ENCODE data around the gene KCNH5.

The KCNH5 gene

DNA sequence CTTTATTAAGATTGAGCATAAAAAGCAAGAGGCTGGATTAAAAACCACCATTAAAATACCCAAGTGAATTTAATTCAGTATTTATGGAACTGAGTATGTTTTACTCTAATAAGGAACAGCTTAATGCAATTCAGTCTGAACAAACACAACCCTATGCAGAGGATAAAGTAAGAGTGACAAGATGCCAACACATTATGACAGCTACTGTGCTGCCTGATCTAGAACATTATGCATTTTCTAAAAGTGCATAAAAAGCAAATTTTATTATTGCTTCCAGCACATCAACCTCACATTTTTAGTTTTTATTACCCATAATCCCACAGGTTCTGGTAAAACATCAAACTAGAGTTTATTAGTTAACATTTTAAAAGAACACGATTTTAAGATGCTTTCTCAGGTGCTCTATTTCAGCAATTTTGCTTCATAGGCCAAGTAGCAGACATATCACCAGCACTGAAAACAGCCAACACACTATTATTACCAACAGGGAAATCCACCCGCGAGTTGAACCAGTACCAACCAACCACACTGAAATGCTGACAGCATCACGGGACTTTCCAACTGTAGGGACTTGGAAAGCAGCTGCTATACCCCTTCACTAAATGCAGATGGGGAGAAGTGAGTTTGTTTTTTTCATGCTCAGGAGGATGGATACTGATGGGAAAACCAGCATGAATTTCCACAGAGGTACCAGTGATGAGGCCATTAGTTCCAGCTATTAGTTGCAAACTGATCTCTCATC, 372.1 kb downstream of the KCNH5 start:
- Histone ChIP-seq H3K9me3 (ENCODE audit: low read length) (no peaks in the 10 kb centered on the region), H3K4me1 (ENCODE audit: insufficient read depth, low read length) (no peaks in the 10 kb centered on the region), H3K36me3 (ENCODE audit: insufficient read depth, low read length) (no peaks in the 10 kb centered on the region), H3K4me3 (ENCODE audit: low read depth in 1 of 2, low read length in 2 of 2) (no peak overlapping the region), H3K27me3 (ENCODE audit: control insufficient read depth in 1 of 2, insufficient read depth in 2 of 2, low read length in 2 of 2) (no peaks in the 10 kb centered on the region), H3K27ac (ENCODE audit: low read depth, low read length) (no peak overlapping the region), H3K9ac (ENCODE audit: low read length) (no peak overlapping the region)

DNA sequence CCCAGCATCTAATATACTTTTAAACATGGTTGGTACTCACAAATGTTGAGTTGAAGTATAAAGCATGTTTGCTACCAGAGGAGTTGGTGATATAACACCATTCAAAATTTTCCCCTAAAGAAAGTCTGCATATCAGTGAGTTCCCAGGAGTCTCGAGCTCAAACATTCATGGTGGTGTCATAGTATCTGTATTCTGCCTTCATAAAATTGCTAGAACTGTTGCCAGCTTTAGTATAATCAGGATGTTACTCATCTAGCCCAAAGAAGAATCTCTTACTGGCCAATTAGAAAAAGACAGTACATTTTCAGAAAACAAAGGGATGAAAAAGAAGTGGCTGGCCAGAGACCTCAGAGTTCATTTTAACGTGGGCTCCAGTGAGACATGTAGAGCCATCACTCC, 374.7 kb downstream of the KCNH5 start:
- H3K4me3 ChIP-seq (ENCODE audit: low read depth in 1 of 2, low read length in 2 of 2): no peak overlapping the region
- no peaks in the 10 kb centered on the region for H3K27me3 ChIP-seq (ENCODE audit: control insufficient read depth in 1 of 2, insufficient read depth in 2 of 2, low read length in 2 of 2)
- H3K36me3 ChIP-seq (ENCODE audit: insufficient read depth, low read length): no peaks in the 10 kb centered on the region
- no peak overlapping the region for H3K9ac ChIP-seq (ENCODE audit: low read length)
- no peak overlapping the region for H3K27ac ChIP-seq (ENCODE audit: low read depth, low read length)
- H3K4me1 ChIP-seq (ENCODE audit: insufficient read depth, low read length): no peaks in the 10 kb centered on the region
- H3K9me3 ChIP-seq (ENCODE audit: low read length): no peaks in the 10 kb centered on the region

DNA sequence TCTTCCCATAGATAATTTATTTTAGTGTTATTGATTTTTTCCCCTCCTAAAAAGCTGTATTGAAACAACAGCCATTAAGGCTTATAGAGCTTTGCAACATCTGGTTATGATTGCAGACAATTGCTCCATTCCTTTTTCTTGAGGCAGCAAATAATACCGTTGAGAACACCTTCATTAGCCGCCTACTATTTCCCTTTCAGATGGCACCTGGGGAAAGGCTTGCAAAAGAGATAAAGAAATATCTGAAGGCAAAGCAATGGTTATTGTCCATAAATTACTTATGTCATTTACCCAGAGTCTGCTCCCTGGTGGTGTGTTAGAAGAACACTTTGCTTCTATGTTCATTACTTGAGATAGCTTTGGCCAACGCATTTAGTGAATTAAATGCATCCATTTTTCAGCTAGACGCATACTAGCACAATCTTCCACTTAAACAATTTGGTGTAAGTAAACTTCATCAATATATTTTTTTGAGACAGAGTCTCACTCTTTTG, 377.8 kb downstream of the KCNH5 start:
- Histone ChIP-seq H3K36me3 (ENCODE audit: insufficient read depth, low read length) (no peaks in the 10 kb centered on the region), H3K4me3 (ENCODE audit: low read depth in 1 of 2, low read length in 2 of 2) (no peak overlapping the region), H3K9me3 (ENCODE audit: low read length) (no peaks in the 10 kb centered on the region), H3K27ac (ENCODE audit: low read depth, low read length) (no peak overlapping the region), H3K9ac (ENCODE audit: low read length) (no peak overlapping the region), H3K27me3 (ENCODE audit: control insufficient read depth in 1 of 2, insufficient read depth in 2 of 2, low read length in 2 of 2) (no peaks in the 10 kb centered on the region), H3K4me1 (ENCODE audit: insufficient read depth, low read length) (no peaks in the 10 kb centered on the region)

DNA sequence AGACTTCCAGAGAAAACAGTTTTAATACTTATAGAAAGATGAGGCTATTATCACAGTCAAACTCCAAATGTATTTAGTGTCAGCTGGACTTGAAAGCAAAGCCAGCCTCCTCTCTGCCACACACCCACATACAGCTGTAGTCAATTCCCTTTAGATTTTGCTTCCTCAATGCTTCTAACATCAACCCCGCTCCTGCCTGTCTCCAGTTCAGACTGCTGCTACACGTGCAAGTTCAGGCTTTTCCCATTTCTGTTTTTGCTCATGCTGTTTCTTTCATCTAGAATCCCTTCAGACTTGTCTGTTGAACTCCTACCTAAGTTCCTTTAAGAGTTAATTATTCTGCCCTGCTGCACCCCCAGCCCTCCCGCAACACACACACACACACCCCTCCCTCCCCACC, 380.0 kb downstream of the KCNH5 start:
- no peaks in the 10 kb centered on the region for H3K27me3 ChIP-seq (ENCODE audit: control insufficient read depth in 1 of 2, insufficient read depth in 2 of 2, low read length in 2 of 2)
- H3K4me3 ChIP-seq (ENCODE audit: low read depth in 1 of 2, low read length in 2 of 2): no peak overlapping the region
- no peaks in the 10 kb centered on the region for H3K9me3 ChIP-seq (ENCODE audit: low read length)
- no peak overlapping the region for H3K27ac ChIP-seq (ENCODE audit: low read depth, low read length)
- no peaks in the 10 kb centered on the region for H3K4me1 ChIP-seq (ENCODE audit: insufficient read depth, low read length)
- H3K36me3 ChIP-seq (ENCODE audit: insufficient read depth, low read length): no peaks in the 10 kb centered on the region
- H3K9ac ChIP-seq (ENCODE audit: low read length): no peak overlapping the region

DNA sequence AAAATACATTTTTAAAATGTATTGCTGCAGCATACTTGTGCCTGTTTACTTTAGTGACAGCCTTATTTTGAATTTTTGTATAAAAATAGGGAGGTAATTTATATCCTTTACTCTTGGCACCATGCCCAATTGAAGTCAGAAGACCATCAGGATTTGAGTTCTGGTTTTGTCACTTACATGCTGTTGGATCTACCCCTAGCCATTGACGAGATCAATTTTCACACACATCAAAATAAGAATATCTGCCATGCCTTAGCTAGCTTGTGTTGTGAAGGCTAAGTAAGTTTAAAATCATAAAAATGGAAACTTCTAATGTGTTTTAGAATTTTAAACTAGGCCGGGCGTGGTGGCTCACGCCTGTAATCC, 381.8 kb downstream of the KCNH5 start:
- H3K36me3 ChIP-seq (ENCODE audit: insufficient read depth, low read length): no peaks in the 10 kb centered on the region
- H3K9me3 ChIP-seq (ENCODE audit: low read length): no peaks in the 10 kb centered on the region
- no peak overlapping the region for H3K9ac ChIP-seq (ENCODE audit: low read length)
- H3K27me3 ChIP-seq (ENCODE audit: control insufficient read depth in 1 of 2, insufficient read depth in 2 of 2, low read length in 2 of 2): no peaks in the 10 kb centered on the region
- no peak overlapping the region for H3K4me3 ChIP-seq (ENCODE audit: low read depth in 1 of 2, low read length in 2 of 2)
- no peaks in the 10 kb centered on the region for H3K4me1 ChIP-seq (ENCODE audit: insufficient read depth, low read length)
- no peak overlapping the region for H3K27ac ChIP-seq (ENCODE audit: low read depth, low read length)

DNA sequence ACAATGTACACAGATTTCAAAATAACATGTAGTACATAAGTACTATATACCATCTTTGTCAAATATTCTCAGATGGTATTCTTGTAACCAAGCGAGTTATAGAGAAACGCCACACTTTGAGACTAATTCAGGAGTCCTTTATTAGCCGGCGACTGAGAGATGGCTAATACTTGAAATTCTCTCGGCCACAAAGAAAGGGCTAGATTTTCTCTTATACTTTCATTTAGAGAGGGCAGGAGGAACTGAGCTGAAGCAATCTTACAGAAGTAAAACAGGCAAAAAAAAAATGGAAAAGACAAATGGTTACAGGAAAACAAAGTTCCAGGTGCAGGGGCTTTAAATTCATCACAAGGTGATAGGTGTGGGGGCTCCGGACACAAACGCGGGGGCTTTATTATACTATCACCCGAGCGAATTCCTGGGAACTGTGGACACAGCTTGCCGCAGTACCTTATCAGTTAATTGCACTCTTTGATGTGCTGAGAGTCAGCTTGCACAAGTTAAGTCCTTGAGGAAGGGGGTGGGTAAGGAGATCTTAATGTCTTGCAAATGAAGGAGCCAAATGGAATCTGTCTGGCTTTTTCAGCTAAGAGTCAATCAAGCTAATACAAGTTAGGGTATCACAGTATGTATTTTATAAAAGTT, 382.3 kb downstream of the KCNH5 start:
- H3K9me3 ChIP-seq (ENCODE audit: low read length): no peaks in the 10 kb centered on the region
- H3K27me3 ChIP-seq (ENCODE audit: control insufficient read depth in 1 of 2, insufficient read depth in 2 of 2, low read length in 2 of 2): no peaks in the 10 kb centered on the region
- no peak overlapping the region for H3K4me3 ChIP-seq (ENCODE audit: low read depth in 1 of 2, low read length in 2 of 2)
- H3K36me3 ChIP-seq (ENCODE audit: insufficient read depth, low read length): no peaks in the 10 kb centered on the region
- H3K9ac ChIP-seq (ENCODE audit: low read length): no peak overlapping the region
- no peaks in the 10 kb centered on the region for H3K4me1 ChIP-seq (ENCODE audit: insufficient read depth, low read length)
- no peak overlapping the region for H3K27ac ChIP-seq (ENCODE audit: low read depth, low read length)

DNA sequence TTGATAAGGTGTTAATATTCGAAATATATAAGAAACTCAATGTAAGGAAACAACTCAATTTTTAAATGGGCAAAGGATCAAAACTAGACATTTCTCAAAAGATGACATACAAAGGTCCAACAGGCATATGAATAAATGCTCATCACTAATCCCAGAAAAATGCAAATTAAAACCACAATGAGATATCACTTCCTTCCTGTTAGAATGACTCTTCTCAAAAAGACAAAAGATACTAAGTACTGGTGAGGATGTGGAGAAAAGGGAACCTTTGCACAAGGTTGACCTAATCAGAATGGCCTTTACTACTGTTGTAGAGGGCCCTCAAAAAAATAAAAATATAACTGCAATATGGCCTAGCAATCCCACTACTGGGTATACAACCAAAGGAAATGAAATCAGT, 383.4 kb downstream of the KCNH5 start:
- Histone ChIP-seq H3K9me3 (ENCODE audit: low read length) (no peaks in the 10 kb centered on the region), H3K4me1 (ENCODE audit: insufficient read depth, low read length) (no peaks in the 10 kb centered on the region), H3K4me3 (ENCODE audit: low read depth in 1 of 2, low read length in 2 of 2) (no peak overlapping the region), H3K9ac (ENCODE audit: low read length) (no peak overlapping the region), H3K36me3 (ENCODE audit: insufficient read depth, low read length) (no peaks in the 10 kb centered on the region), H3K27me3 (ENCODE audit: control insufficient read depth in 1 of 2, insufficient read depth in 2 of 2, low read length in 2 of 2) (no peaks in the 10 kb centered on the region), H3K27ac (ENCODE audit: low read depth, low read length) (no peak overlapping the region)

DNA sequence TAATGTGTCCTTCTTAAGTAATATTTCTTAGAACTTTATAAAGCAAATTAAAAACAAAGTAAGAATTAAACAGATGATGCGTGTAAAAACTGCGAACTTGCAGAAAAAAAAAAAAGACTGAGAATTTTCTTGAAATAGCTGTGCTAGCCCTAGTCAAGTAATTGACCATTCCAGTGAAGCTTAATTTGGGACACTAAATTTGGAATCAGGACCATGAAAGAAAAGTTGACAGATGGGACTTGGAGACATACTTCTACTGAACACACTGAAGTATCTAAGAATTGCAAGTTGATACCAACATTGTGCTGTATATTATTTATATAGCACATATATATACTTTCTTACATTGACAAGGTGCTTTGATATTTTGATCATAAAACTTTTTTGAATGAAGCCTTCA, 386.6 kb downstream of the KCNH5 start:
- no peaks in the 10 kb centered on the region for H3K36me3 ChIP-seq (ENCODE audit: insufficient read depth, low read length)
- H3K27me3 ChIP-seq (ENCODE audit: control insufficient read depth in 1 of 2, insufficient read depth in 2 of 2, low read length in 2 of 2): no peaks in the 10 kb centered on the region
- H3K4me3 ChIP-seq (ENCODE audit: low read depth in 1 of 2, low read length in 2 of 2): no peak overlapping the region
- H3K27ac ChIP-seq (ENCODE audit: low read depth, low read length): no peak overlapping the region
- H3K9ac ChIP-seq (ENCODE audit: low read length): no peak overlapping the region
- H3K4me1 ChIP-seq (ENCODE audit: insufficient read depth, low read length): no peaks in the 10 kb centered on the region
- H3K9me3 ChIP-seq (ENCODE audit: low read length): no peaks in the 10 kb centered on the region

DNA sequence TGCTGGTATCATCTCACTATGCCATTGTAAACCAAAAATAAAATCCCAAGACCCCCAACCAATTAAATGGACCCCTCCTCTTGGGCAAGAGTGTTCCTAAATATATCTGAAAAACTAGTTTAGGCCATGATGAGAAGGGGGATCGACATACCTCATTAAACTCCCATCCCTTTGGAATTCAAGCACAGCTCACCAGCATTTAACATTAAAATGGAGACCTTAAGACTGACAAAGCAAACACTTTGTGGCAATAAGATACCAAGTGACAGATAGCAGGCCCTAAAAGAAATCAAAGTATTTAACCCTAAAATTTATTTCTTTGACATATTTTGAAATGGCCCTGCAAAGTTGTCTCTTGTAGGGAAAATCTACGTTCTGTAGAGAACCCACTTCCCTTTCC, 387.9 kb downstream of the KCNH5 start:
- no peaks in the 10 kb centered on the region for H3K36me3 ChIP-seq (ENCODE audit: insufficient read depth, low read length)
- H3K9ac ChIP-seq (ENCODE audit: low read length): no peak overlapping the region
- no peaks in the 10 kb centered on the region for H3K27me3 ChIP-seq (ENCODE audit: control insufficient read depth in 1 of 2, insufficient read depth in 2 of 2, low read length in 2 of 2)
- H3K4me3 ChIP-seq (ENCODE audit: low read depth in 1 of 2, low read length in 2 of 2): no peak overlapping the region
- H3K9me3 ChIP-seq (ENCODE audit: low read length): no peaks in the 10 kb centered on the region
- H3K27ac ChIP-seq (ENCODE audit: low read depth, low read length): no peak overlapping the region
- no peaks in the 10 kb centered on the region for H3K4me1 ChIP-seq (ENCODE audit: insufficient read depth, low read length)

DNA sequence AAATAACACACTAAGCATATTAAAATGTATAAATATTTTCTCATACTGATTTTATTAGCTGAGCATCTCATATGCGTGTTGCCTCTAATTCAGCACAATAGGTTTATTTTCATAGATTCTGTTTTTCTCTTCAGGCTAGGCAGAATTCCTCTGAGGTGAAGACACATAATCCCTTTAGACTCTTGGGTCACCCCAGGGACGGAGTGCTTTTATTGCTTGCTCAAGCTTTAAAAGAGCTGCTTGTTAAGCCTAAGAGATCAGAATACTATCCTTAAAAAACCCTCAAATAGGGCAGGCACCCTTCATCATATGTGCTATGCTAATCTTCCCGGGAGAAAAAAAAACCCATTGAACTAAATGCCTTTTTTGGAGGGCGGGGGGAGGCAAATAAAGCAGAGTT, 390.1 kb downstream of the KCNH5 start:
- Histone ChIP-seq H3K27ac (ENCODE audit: low read depth, low read length) (no peak overlapping the region), H3K9me3 (ENCODE audit: low read length) (no peaks in the 10 kb centered on the region), H3K4me1 (ENCODE audit: insufficient read depth, low read length) (no peaks in the 10 kb centered on the region), H3K36me3 (ENCODE audit: insufficient read depth, low read length) (no peaks in the 10 kb centered on the region), H3K27me3 (ENCODE audit: control insufficient read depth in 1 of 2, insufficient read depth in 2 of 2, low read length in 2 of 2) (no peaks in the 10 kb centered on the region), H3K9ac (ENCODE audit: low read length) (no peak overlapping the region), H3K4me3 (ENCODE audit: low read depth in 1 of 2, low read length in 2 of 2) (no peak overlapping the region)

DNA sequence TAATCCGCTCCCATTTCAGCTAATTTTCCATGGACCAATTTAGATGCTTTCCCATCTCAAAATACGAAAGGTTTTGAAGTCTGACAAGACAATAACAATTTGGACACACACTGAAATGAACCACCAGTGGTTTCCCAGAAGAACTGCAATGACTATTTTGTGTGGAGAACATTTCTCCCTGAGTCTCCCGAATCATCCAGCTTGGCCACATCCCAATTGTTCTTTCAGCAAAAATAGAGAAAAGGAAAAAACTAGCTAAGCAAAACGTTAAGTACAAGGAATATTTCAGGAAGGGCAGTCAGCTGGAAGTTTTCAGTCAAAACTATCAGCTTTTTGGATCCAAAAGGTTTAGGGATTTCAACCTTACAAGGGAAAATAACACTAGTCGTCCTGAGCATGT, 390.6 kb downstream of the KCNH5 start:
- no peaks in the 10 kb centered on the region for H3K9me3 ChIP-seq (ENCODE audit: low read length)
- no peak overlapping the region for H3K4me3 ChIP-seq (ENCODE audit: low read depth in 1 of 2, low read length in 2 of 2)

More for the DNA sequence above, 390.6 kb downstream of the KCNH5 start:
- no peak overlapping the region for H3K9ac ChIP-seq (ENCODE audit: low read length)
- H3K27me3 ChIP-seq (ENCODE audit: control insufficient read depth in 1 of 2, insufficient read depth in 2 of 2, low read length in 2 of 2): no peaks in the 10 kb centered on the region
- H3K4me1 ChIP-seq (ENCODE audit: insufficient read depth, low read length): no peaks in the 10 kb centered on the region
- no peak overlapping the region for H3K27ac ChIP-seq (ENCODE audit: low read depth, low read length)
- H3K36me3 ChIP-seq (ENCODE audit: insufficient read depth, low read length): no peaks in the 10 kb centered on the region
